Activated naive CD4-positive, alpha-beta T cell treated with anti-CD3 and anti-CD28 coated beads, Interleukin-2, amount 50 U/mL, for 24 hours (primary cell): ENCODE measurements around the gene IKBKG.
"Not testable (repeated sequence)": the region's sequence is repeated elsewhere in the genome, so short reads cannot be mapped to it uniquely, and the experiment has no call there.

Source experiments
- H3K27ac Mint-ChIP-seq: one replicate; pipeline ENCODE4 v1.8.0; 2021; ENCODE audit warnings: mild to moderate bottlenecking, mixed read lengths
- H3K27me3 Mint-ChIP-seq: one replicate; pipeline ENCODE4 v1.8.0; 2021; ENCODE audit warnings: mixed read lengths
- H3K36me3 Mint-ChIP-seq: one replicate; pipeline ENCODE4 v1.8.0; 2021; ENCODE audit warnings: mixed read lengths
- H3K4me1 Mint-ChIP-seq: one replicate; pipeline ENCODE4 v1.8.0; 2021; ENCODE audit warnings: mixed read lengths
- H3K4me3 Mint-ChIP-seq: one replicate; pipeline ENCODE4 v1.8.0; 2021; ENCODE audit warnings: mild to moderate bottlenecking, mixed read lengths
- H3K9me3 Mint-ChIP-seq: one replicate; pipeline ENCODE4 v1.8.0; 2021; ENCODE audit warnings: mixed read lengths

IKBKG gene

DNA sequence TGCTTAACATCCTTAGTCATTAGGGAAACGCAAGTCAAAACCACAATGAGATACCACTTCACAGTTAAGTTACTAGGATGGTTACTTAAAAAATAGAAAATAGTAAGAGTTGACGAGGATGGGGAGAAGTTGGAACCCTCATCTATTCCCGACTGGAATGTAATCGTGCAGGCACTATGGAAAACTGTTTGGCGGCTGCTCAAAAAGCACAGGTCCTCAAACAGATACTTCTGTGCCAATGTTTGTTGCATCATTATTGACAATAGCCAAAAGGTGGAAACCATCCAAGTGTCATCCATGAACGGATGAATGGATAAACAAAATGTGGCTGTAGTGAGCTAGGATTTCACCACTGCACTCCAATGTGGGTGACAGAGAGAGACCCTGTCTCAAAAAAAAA lies 60.0 kb downstream of the IKBKG start:
- Mint-ChIP-seq H3K4me3 (no peak overlapping the region), H3K9me3 (no peaks in the 10 kb centered on the region), H3K4me1 (no peaks in the 10 kb centered on the region), H3K27me3 (no peaks in the 10 kb centered on the region), H3K36me3 (no peaks in the 10 kb centered on the region), H3K27ac (no peak overlapping the region)

DNA sequence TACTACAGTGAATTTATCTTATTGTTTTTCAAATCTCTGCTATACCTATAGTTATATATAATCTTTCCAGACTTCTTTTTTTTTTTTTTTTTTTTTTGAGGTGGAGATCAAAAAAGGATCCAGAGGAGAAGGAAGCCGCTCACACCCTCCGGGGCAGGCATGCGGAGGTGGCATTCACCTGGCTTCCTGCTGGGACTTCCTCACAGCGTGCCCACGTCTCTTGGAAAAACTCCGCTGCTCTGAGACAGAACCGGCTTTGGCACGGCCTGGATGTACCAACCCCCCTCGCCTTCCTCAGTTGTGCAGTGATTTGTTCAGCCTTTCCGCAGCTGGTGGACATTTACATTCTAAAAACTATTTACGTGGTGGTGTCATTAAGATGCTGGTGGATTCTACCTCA lies 60.6 kb downstream of the IKBKG start:
- H3K4me3 Mint-ChIP-seq, H3K27me3 Mint-ChIP-seq, H3K27ac Mint-ChIP-seq, H3K36me3 Mint-ChIP-seq, H3K4me1 Mint-ChIP-seq, H3K9me3 Mint-ChIP-seq: not testable (repeated sequence)

DNA sequence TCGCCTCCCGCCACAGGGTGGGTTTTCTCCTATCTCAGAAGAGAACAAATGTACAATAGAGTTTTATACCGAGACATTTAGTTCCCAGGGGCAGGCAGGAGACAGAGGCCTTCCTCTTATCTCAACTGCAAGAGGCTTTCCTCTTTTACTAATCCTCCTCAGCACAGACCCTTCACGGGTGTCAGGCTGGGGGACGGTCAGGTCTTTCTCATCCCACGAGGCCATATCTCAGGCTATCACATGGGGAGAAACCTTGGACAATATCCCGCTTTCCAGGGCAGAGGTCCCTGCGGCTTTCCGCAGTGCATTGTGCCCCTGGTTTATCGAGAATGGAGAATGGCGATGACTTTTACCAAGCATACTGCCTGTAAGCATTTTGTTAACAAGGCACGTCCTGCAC lies 61.4 kb downstream of the IKBKG start:
- not testable (repeated sequence) for H3K4me1 Mint-ChIP-seq, H3K27ac Mint-ChIP-seq, H3K4me3 Mint-ChIP-seq, H3K9me3 Mint-ChIP-seq, H3K36me3 Mint-ChIP-seq, H3K27me3 Mint-ChIP-seq

DNA sequence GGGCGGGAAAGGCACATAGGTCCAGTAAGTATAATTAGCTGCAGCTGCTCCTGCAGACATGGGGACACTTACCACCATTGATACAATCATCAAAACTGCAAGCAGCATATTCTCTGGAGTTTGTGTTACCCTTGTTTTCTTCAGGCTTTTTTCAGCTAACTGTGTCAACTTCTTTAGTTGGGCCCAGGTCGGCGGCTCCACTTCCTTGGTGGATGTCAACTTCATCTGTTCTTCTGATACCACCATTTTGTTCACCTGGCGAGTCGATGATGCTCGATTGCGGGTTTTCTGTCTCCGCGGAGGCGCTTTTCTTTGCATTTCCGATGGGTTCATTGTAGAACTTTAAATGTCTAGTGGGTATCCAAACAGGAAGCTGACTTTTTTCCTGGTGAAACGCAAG lies 63.7 kb downstream of the IKBKG start:
- H3K4me3 Mint-ChIP-seq, H3K27ac Mint-ChIP-seq, H3K4me1 Mint-ChIP-seq, H3K9me3 Mint-ChIP-seq, H3K27me3 Mint-ChIP-seq, H3K36me3 Mint-ChIP-seq: not testable (repeated sequence)

DNA sequence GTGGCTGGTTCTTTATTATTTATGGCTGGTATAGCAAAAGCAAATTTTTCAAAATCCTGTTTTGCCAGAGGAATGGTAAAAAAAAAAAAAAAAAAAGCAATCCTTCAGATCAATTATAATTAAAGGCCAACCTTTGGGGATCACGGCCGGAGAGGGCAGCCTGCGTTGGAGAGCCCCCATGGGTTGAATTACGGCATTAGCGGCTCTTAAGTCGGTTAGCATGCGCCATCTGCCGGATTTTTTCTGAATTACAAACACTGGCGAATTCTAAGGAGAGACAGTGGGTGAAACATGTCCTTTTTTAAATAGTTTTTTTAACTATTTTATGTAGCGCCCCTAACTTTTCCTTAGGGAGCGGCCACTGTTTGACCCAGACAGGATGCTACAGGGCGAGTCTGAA lies 66.2 kb downstream of the IKBKG start:
- H3K4me1 Mint-ChIP-seq, H3K27me3 Mint-ChIP-seq, H3K27ac Mint-ChIP-seq, H3K4me3 Mint-ChIP-seq, H3K36me3 Mint-ChIP-seq, H3K9me3 Mint-ChIP-seq: not testable (repeated sequence)
